ENCODE measurements around the gene RAD51B.

RAD51B gene

DNA sequence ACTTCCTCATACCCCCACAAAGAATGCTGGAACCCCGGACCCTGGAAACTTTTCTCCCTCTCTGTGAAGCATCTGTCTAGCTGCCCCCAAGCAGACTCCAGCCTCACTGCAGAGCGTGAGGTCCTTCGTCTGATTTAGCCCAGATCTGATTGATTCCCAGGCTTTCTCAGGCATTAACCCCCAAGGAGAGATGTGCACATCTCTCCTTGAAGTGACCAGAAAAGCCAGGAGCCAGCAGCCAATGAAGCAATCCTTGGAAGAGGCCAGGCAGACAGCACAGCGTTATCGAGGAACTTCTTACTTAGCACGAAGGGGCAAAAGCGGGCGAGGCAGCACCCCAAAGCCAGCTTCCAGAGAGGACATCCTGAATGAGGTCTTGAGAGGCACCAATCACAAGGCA is 872.6 kb downstream of the RAD51B start:
- H3K4me3 ChIP-seq (ENCODE audit: insufficient read length, low read depth): no peak overlapping the region
- H3K4me1 ChIP-seq (ENCODE audit: insufficient read depth, insufficient read length): peaks cover 8% of the 10 kb centered on the region
- H3K27me3 ChIP-seq (ENCODE audit: insufficient read depth, insufficient read length): peaks cover 19% of the 10 kb centered on the region
- TF ChIP-seq SUZ12 (IDR thresholded peaks at IDR 0.05; ENCODE audit: extremely low read depth, insufficient read depth, insufficient read length): no peak
- no peak for TF ChIP-seq ZNF274 (IDR thresholded peaks at IDR 0.05; ENCODE audit: low read depth, low read length)
- no peak for TF ChIP-seq YY1 (IDR thresholded peaks at IDR 0.05; ENCODE audit: insufficient read depth, insufficient read length)
- no peak for DNase-seq (ENCODE audit: low read depth, low spot score)
- H3K36me3 ChIP-seq (ENCODE audit: insufficient read depth, insufficient read length, low read length): no peaks in the 10 kb centered on the region
- H3K9ac ChIP-seq (ENCODE audit: insufficient read length, low read depth): no peak overlapping the region
- no peaks in the 10 kb centered on the region for H3K9me3 ChIP-seq (ENCODE audit: insufficient read depth, low read length)

DNA sequence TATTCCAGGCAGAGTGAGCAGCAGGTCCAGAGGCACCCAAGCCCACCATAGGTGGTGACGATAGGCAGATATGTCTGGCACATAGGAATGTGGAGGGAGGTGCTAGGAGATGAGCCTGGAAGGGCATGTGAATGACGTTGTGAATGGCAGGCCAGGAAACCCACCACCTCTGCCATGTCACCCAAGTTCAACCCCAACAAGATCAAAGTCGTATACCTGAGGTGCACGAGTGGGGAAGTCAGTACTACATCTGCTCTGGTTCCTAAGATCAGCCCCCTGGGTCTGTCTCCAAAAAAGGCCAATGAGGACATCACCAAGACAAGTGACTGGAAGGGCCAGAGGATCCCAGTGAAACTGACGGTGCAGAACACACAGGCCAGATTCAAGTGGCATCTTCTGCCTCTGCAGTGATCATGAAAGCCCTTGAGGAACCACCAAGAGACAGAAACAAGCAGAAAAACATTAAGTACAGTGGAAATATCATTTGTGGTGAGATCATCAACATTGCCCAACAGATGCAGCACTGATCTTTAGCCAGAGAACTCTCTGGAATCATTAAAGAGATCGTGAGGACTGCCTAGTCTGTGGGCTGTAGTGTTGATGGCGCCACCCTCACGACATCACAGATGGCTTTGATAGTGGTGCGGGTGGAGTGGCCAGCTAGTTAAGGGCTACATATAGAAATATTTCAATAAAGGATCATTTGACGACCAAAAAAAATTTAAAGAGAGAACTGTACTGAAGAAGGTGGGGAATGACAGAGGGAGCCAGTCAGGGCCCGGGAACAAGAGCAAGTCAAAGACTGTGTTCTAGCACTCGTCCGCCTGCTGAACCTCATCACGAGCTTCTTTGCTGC is 873.6 kb downstream of the RAD51B start:
- H3K27me3 ChIP-seq (ENCODE audit: insufficient read depth, insufficient read length): peaks cover 19% of the 10 kb centered on the region
- DNase-seq (ENCODE audit: low read depth, low spot score): no peak
- TF ChIP-seq SUZ12 (IDR thresholded peaks at IDR 0.05; ENCODE audit: extremely low read depth, insufficient read depth, insufficient read length) (no peak), YY1 (IDR thresholded peaks at IDR 0.05; ENCODE audit: insufficient read depth, insufficient read length) (no peak)
- H3K9me3 ChIP-seq (ENCODE audit: insufficient read depth, low read length): no peaks in the 10 kb centered on the region
- H3K36me3 ChIP-seq (ENCODE audit: insufficient read depth, insufficient read length, low read length): no peaks in the 10 kb centered on the region
- peaks cover 8% of the 10 kb centered on the region for H3K4me1 ChIP-seq (ENCODE audit: insufficient read depth, insufficient read length)
- H3K9ac ChIP-seq (ENCODE audit: insufficient read length, low read depth): no peak overlapping the region
- no peak overlapping the region for H3K4me3 ChIP-seq (ENCODE audit: insufficient read length, low read depth)

DNA sequence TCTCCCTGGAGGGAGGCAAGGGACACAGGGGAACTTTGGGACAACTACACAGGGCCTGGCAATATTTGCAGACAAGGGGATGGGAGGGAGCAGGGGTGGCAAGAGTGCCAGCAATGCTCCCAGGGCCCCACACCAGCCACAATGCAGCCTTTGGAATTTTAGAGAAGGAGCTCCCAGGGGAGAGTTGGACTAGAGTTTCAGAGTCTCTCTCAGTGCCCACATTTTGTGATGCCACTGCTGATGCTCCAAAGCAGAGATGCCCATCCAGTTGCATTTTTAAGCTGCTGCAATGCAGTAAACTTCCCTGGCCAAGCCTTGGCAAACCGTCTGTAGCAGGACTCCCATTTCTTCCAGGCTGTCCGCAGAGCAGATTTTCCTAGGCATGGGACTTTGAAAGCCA is 874.3 kb downstream of the RAD51B start:
- Histone ChIP-seq H3K4me3 (ENCODE audit: insufficient read length, low read depth) (no peak overlapping the region), H3K9me3 (ENCODE audit: insufficient read depth, low read length) (no peaks in the 10 kb centered on the region), H3K27me3 (ENCODE audit: insufficient read depth, insufficient read length) (peaks cover 19% of the 10 kb centered on the region), H3K4me1 (ENCODE audit: insufficient read depth, insufficient read length) (peaks cover 8% of the 10 kb centered on the region), H3K9ac (ENCODE audit: insufficient read length, low read depth) (no peak overlapping the region), H3K36me3 (ENCODE audit: insufficient read depth, insufficient read length, low read length) (no peaks in the 10 kb centered on the region)
- TF ChIP-seq YY1 (IDR thresholded peaks at IDR 0.05; ENCODE audit: insufficient read depth, insufficient read length) (no peak), ZNF274 (IDR thresholded peaks at IDR 0.05; ENCODE audit: low read depth, low read length) (no peak), SUZ12 (IDR thresholded peaks at IDR 0.05; ENCODE audit: extremely low read depth, insufficient read depth, insufficient read length) (no peak)
- no peak for DNase-seq (ENCODE audit: low read depth, low spot score)

DNA sequence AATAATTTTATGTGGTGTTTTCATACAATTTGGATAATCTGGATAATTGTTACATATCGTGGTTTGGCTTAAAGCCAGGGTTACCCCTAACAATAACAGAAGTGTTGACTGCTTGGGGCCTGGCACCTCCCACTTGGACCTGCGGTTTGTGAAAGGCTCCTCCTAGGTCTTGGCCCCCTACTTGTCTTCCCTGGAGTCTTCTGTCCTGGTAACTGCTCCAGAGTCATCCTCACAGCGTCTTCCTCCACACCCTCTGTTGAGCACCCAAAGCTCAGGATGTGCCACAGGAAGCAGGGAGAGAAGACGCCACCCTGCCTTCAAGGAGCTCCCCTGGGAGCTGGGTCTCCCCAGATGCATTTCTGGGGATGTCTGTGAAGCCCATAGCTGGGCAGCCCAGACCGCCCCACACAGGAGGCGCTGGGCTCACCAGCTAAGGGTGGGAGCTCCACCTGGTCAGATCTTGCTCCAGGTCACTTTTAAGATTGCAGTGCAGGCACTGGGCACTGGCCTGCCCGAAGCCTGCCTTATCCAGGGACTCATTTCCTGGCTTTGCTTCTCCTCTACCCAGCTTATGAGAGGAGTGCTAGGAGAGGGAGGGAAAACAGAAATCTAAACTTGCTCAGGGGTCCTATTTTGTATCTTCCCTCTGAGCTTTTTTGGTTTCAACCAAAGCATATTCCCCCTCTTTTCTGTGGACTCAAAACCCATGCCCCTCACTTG is 875.1 kb downstream of the RAD51B start:
- H3K4me1 ChIP-seq (ENCODE audit: insufficient read depth, insufficient read length): peaks cover 5% of the 10 kb centered on the region

DNA sequence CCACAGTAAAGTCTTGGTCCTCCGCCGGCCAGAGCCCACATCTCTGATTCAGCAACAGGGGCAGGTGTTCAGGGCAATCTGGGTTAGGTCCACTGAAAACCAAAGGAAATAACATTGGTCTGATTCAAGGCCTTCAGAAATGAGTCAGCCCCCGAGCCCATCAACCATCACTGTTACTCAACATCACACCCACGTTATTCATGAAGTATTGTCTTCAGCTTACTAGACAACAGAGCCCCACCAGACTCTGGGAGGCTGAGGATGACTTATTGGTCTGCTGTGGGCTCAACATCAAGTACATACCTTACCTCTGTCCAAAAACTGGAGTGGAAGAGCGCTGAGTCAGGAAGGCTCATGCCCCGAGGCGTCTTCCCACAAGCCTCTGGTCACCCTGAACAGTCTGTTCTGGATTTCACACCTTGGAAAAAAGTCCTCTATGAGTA is 875.8 kb downstream of the RAD51B start:
- no peak for TF ChIP-seq YY1 (IDR thresholded peaks at IDR 0.05; ENCODE audit: insufficient read depth, insufficient read length)
- TF ChIP-seq ZNF274 (IDR thresholded peaks at IDR 0.05; ENCODE audit: low read depth, low read length): no peak
- no peak for TF ChIP-seq SUZ12 (IDR thresholded peaks at IDR 0.05; ENCODE audit: extremely low read depth, insufficient read depth, insufficient read length)
- Histone ChIP-seq H3K4me3 (ENCODE audit: insufficient read length, low read depth) (no peak overlapping the region), H3K36me3 (ENCODE audit: insufficient read depth, insufficient read length, low read length) (no peaks in the 10 kb centered on the region), H3K9ac (ENCODE audit: insufficient read length, low read depth) (no peak overlapping the region), H3K9me3 (ENCODE audit: insufficient read depth, low read length) (no peaks in the 10 kb centered on the region), H3K4me1 (ENCODE audit: insufficient read depth, insufficient read length) (peaks cover 3% of the 10 kb centered on the region), H3K27me3 (ENCODE audit: insufficient read depth, insufficient read length) (peaks cover 19% of the 10 kb centered on the region)
- DNase-seq (ENCODE audit: low read depth, low spot score): no peak

More for the DNA sequence above, 875.1 kb downstream of the RAD51B start:
- Histone ChIP-seq H3K4me3 (ENCODE audit: insufficient read length, low read depth) (no peak overlapping the region), H3K36me3 (ENCODE audit: insufficient read depth, insufficient read length, low read length) (no peaks in the 10 kb centered on the region), H3K27me3 (ENCODE audit: insufficient read depth, insufficient read length) (peaks cover 19% of the 10 kb centered on the region), H3K9me3 (ENCODE audit: insufficient read depth, low read length) (no peaks in the 10 kb centered on the region), H3K9ac (ENCODE audit: insufficient read length, low read depth) (no peak overlapping the region)
- no peak for DNase-seq (ENCODE audit: low read depth, low spot score)
- no peak for TF ChIP-seq ZNF274 (IDR thresholded peaks at IDR 0.05; ENCODE audit: low read depth, low read length)
- TF ChIP-seq YY1 (IDR thresholded peaks at IDR 0.05; ENCODE audit: insufficient read depth, insufficient read length): no peak
- TF ChIP-seq SUZ12 (IDR thresholded peaks at IDR 0.05; ENCODE audit: extremely low read depth, insufficient read depth, insufficient read length): no peak

DNA sequence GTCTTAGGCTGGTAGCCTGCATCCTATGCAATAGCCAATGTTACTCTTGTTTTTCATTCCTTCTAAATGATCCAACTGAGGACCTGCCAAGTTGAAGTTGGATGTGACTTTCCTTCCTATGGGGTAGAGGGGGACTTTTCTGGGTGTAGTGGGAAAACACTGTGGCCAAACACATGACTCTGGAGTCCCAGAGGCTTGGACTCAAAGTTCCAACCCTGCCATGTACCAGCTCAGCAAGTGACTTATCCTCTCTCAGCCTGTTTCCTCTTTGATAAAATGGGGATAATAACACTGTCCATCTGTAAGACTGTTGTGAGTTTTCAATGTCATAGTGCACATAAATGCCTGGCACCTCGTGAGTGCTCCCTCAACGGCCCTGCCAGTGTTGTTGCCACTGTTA is 876.3 kb downstream of the RAD51B start:
- peaks cover 3% of the 10 kb centered on the region for H3K4me1 ChIP-seq (ENCODE audit: insufficient read depth, insufficient read length)
- TF ChIP-seq SUZ12 (IDR thresholded peaks at IDR 0.05; ENCODE audit: extremely low read depth, insufficient read depth, insufficient read length): no peak
- no peak for TF ChIP-seq ZNF274 (IDR thresholded peaks at IDR 0.05; ENCODE audit: low read depth, low read length)
- TF ChIP-seq YY1 (IDR thresholded peaks at IDR 0.05; ENCODE audit: insufficient read depth, insufficient read length): no peak

DNA sequence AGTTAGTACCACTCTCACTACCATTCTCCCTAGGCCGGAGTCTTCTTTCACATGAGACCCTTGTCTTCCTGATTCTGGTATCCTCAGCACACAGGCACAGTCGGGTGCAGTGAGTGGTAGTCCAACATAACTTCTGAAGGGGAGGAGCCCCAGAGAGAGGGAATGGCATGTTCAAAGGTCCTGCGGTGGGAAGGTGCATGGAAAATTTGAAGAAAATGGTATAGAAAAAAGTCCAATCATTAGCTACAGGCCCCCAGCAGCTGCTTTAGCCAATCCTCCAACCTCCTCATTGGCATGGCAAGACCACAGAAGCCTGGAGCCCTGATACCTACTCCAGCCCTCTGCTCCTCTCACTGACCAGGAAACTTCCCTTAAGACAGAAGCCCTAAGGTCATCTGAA is 876.7 kb downstream of the RAD51B start:
- TF ChIP-seq ZNF274 (IDR thresholded peaks at IDR 0.05; ENCODE audit: low read depth, low read length): no peak
- no peak for TF ChIP-seq YY1 (IDR thresholded peaks at IDR 0.05; ENCODE audit: insufficient read depth, insufficient read length)
- TF ChIP-seq SUZ12 (IDR thresholded peaks at IDR 0.05; ENCODE audit: extremely low read depth, insufficient read depth, insufficient read length): no peak
- Histone ChIP-seq H3K9ac (ENCODE audit: insufficient read length, low read depth) (no peak overlapping the region), H3K27me3 (ENCODE audit: insufficient read depth, insufficient read length) (peaks cover 19% of the 10 kb centered on the region), H3K4me1 (ENCODE audit: insufficient read depth, insufficient read length) (peaks cover 3% of the 10 kb centered on the region), H3K4me3 (ENCODE audit: insufficient read length, low read depth) (no peak overlapping the region), H3K36me3 (ENCODE audit: insufficient read depth, insufficient read length, low read length) (no peaks in the 10 kb centered on the region), H3K9me3 (ENCODE audit: insufficient read depth, low read length) (no peaks in the 10 kb centered on the region)
- DNase-seq (ENCODE audit: low read depth, low spot score): no peak

More for the DNA sequence above, 876.3 kb downstream of the RAD51B start:
- Histone ChIP-seq H3K36me3 (ENCODE audit: insufficient read depth, insufficient read length, low read length) (no peaks in the 10 kb centered on the region), H3K4me3 (ENCODE audit: insufficient read length, low read depth) (no peak overlapping the region), H3K9ac (ENCODE audit: insufficient read length, low read depth) (no peak overlapping the region), H3K27me3 (ENCODE audit: insufficient read depth, insufficient read length) (peaks cover 19% of the 10 kb centered on the region), H3K9me3 (ENCODE audit: insufficient read depth, low read length) (no peaks in the 10 kb centered on the region)
- no peak for DNase-seq (ENCODE audit: low read depth, low spot score)
